Endothelial cell of umbilical vein (primary cell): ENCODE results near the gene NRF1. TPM values are rescaled to one million over a fixed set of nuclear protein-coding genes. Genes with fewer than 3 reads are reported as not detected.

ENCODE experiments used
- BruUV-seq: library from RNA; stranded (reverse); fragments of 400-500 nt; replicated peaks from 2 replicates; lab custom pipeline; 2021; lab: Mats Ljungman, UMichigan
- CTCF ChIA-PET: fragments of 300-600, 350-600 bp; sonication (Branson Sonifier 250); formaldehyde crosslinking; loops from one replicate; lab custom pipeline; 2021; ENCODE audit warnings: antibody characterized with exemption, inconsistent platforms; lab: Charles Lee
- POLR2A ChIA-PET: fragments of 300-600, 350-600 bp; sonication (Branson Sonifier 250); formaldehyde crosslinking; loops from one replicate; lab custom pipeline; 2021; ENCODE audit warnings: antibody characterized with exemption, inconsistent platforms; lab: Charles Lee
- DNase-seq: peaks from one replicate; pipeline ENCODE4 v3.0.0-alpha.2; 2011; ENCODE audit warnings: low read depth, low spot score
- FAIRE-seq: peaks from 2 replicates; lab custom pipeline; 2011; peaks lifted over from hg19 to GRCh38; lab: Jason Lieb, UNC
- H2AFZ ChIP-seq: 2 replicates; pipeline ENCODE4 v1.6.0; 2012; ENCODE audit warnings: low read depth, low read length, control low read depth, inconsistent platforms
- H3K27ac ChIP-seq: 2 replicates; pipeline ENCODE4 v1.5.1; 2011; ENCODE audit warnings: low read depth, mild to moderate bottlenecking, control low read depth, low read length, moderate library complexity; ENCODE audit not compliant: insufficient read depth
- H3K27me3 ChIP-seq, 2 experiments: 2 replicates each; pipeline versions ENCODE4 v1.6.0 to v1.6.1; 2011; ENCODE audit warnings: low read length in 2 of 2, mixed read lengths in 1 of 2; ENCODE audit not compliant: control insufficient read depth in 2 of 2, insufficient read depth in 2 of 2
- H3K36me3 ChIP-seq, 2 experiments: 2 replicates in 1 of 2; 3 replicates in 1 of 2; pipeline ENCODE4 v1.5.1; 2011; ENCODE audit warnings: low read length in 2 of 2, mild to moderate bottlenecking in 1 of 2, moderate library complexity in 1 of 2; ENCODE audit not compliant: control insufficient read depth in 2 of 2, insufficient read depth in 2 of 2; ENCODE audit errors: extremely low read depth in 1 of 2
- H3K4me1 ChIP-seq: 3 replicates; pipeline ENCODE4 v1.5.1; 2011; ENCODE audit warnings: mild to moderate bottlenecking, low read length; ENCODE audit not compliant: control insufficient read depth, insufficient read depth; ENCODE audit errors: extremely low read depth
- H3K4me2 ChIP-seq: 2 replicates; pipeline ENCODE4 v1.6.1; 2011; ENCODE audit warnings: low read length, control low read depth, mixed read lengths; ENCODE audit not compliant: insufficient read depth
- H3K4me3 ChIP-seq, 3 experiments: fragments of 200-600 bp in 1 of 3; sonication (generic), shearing (Covaris generic) in 1 of 3; replicated peaks in 1 of 3; 2 replicates each; pipeline ENCODE4 v1.5.1; 2011 to 2016; ENCODE audit warnings: control low read depth in 3 of 3, low read length in 3 of 3, mild to moderate bottlenecking in 2 of 3, inconsistent platforms in 1 of 3, low read depth in 1 of 3, moderate library complexity in 1 of 3; ENCODE audit not compliant: insufficient read depth in 1 of 3
- H3K79me2 ChIP-seq: 2 replicates; pipeline ENCODE4 v1.6.0; 2012; ENCODE audit warnings: low read length, inconsistent platforms; ENCODE audit not compliant: control insufficient read depth, insufficient read depth
- H3K9ac ChIP-seq: replicated peaks from 2 replicates; pipeline ENCODE3; 2011; ENCODE audit warnings: low read length, control low read depth; ENCODE audit not compliant: insufficient read depth; ENCODE audit errors: extremely low read depth
- H3K9me1 ChIP-seq: replicated peaks from 3 replicates; pipeline ENCODE4 v1.6.0; 2011; ENCODE audit warnings: mild to moderate bottlenecking, low read length; ENCODE audit not compliant: control insufficient read depth, insufficient read depth; ENCODE audit errors: extremely low read depth
- H3K9me3 ChIP-seq: replicated peaks from 2 replicates; pipeline ENCODE4 v1.5.1; 2012; ENCODE audit warnings: low read length, inconsistent platforms; ENCODE audit not compliant: control insufficient read depth, insufficient read depth
- H4K20me1 ChIP-seq: replicated peaks from 2 replicates; pipeline ENCODE3; 2011; ENCODE audit warnings: mild to moderate bottlenecking, low read length; ENCODE audit not compliant: control insufficient read depth, insufficient read depth; ENCODE audit errors: extremely low read depth
- EZH2 ChIP-seq: IDR thresholded peaks from 2 replicates; pipeline ENCODE4 v1.6.1; 2012; ENCODE audit warnings: borderline replicate concordance, low read depth, mild to moderate bottlenecking, moderate library complexity, low read length, inconsistent platforms; ENCODE audit not compliant: severe bottlenecking
- FOS ChIP-seq: IDR thresholded peaks from 2 replicates; pipeline ENCODE4 v1.6.1; 2011; ENCODE audit warnings: mild to moderate bottlenecking, low read length, moderate library complexity, borderline replicate concordance; ENCODE audit not compliant: insufficient read depth
- GATA2 ChIP-seq: IDR thresholded peaks from 2 replicates; pipeline ENCODE4 v1.7.0; 2011; ENCODE audit warnings: low read depth, mild to moderate bottlenecking, moderate library complexity, mixed read lengths, low read length; ENCODE audit not compliant: insufficient read length, insufficient read depth
- JUN ChIP-seq: IDR thresholded peaks from 2 replicates; pipeline ENCODE4 v1.6.1; 2011; ENCODE audit warnings: borderline replicate concordance, low read depth; ENCODE audit not compliant: insufficient read length, insufficient read depth
- MYC ChIP-seq: IDR thresholded peaks from one replicate; pipeline ENCODE4 v1.6.1; 2011; ENCODE audit warnings: mild to moderate bottlenecking, low read depth, low read length
- POLR2A ChIP-seq: IDR thresholded peaks from 2 replicates; pipeline ENCODE4 v1.6.1; 2012; ENCODE audit warnings: low read depth, mild to moderate bottlenecking, control low read depth, low read length
- POLR2AphosphoS5 ChIP-seq: IDR thresholded peaks from 2 replicates; pipeline ENCODE4 v1.6.1; 2012; ENCODE audit warnings: low read depth, mild to moderate bottlenecking, control low read depth, low read length, moderate library complexity; ENCODE audit not compliant: insufficient read depth
- dilution Hi-C: fragments of 300-500 bp; cut with MboI; formaldehyde crosslinking; loops from one replicate; pipeline ENCODE4 v1.15.0; 2019; ENCODE audit warnings: low sequenced_read_pairs; ENCODE audit not compliant: extremely low pct_ligation_motif_present
- intact Hi-C: fragments of 100-400 bp; cut with micrococcal nuclease; formaldehyde crosslinking; loops from one replicate; pipeline ENCODE4 v1.10.0; 2022
- polyA plus RNA-seq, 4 experiments: library from polyadenylated mRNA; depleted of rRNA in 3 of 4; stranded (reverse) in 3 of 4; unstranded in 1 of 4; fragments of >200 nt; gene quantifications; 2 replicates each; pipeline versions ENCODE4 v1.2.1 to v1.2.3, GENCODE V29; 2011 to 2012; ENCODE audit warnings: missing spikeins in 1 of 4
- total RNA-seq: library from RNA; stranded (reverse); gene quantifications from 2 replicates; pipeline ENCODE4 v1.2.3, GENCODE V29; 2021
- TF ChIP-seq, protein P1 (sequence below): IDR thresholded peaks from 2 replicates; pipeline ENCODE4 v1.6.1; 2011; ENCODE audit not compliant: insufficient read depth, insufficient read length
- TF ChIP-seq, protein P2 (sequence below), 2 donors: IDR thresholded peaks; 1 replicate in 1 of 2; 2 replicates in 1 of 2; pipeline ENCODE4 v1.5.1; 2011; ENCODE audit warnings: low read length in 2 of 2, mild to moderate bottlenecking in 2 of 2, moderate library complexity in 2 of 2, control low read depth in 1 of 2, inconsistent platforms in 1 of 2, low read depth in 1 of 2; ENCODE audit not compliant: insufficient read depth in 1 of 2; ENCODE audit errors: extremely low read depth in 1 of 2

Gene NRF1
- total and polyA plus RNA-seq, 2 donors (not counting 3 experiments of a cell fraction or from before 2014, with no cell fraction given), result 14.6 to 20.3 TPM

DNA sequence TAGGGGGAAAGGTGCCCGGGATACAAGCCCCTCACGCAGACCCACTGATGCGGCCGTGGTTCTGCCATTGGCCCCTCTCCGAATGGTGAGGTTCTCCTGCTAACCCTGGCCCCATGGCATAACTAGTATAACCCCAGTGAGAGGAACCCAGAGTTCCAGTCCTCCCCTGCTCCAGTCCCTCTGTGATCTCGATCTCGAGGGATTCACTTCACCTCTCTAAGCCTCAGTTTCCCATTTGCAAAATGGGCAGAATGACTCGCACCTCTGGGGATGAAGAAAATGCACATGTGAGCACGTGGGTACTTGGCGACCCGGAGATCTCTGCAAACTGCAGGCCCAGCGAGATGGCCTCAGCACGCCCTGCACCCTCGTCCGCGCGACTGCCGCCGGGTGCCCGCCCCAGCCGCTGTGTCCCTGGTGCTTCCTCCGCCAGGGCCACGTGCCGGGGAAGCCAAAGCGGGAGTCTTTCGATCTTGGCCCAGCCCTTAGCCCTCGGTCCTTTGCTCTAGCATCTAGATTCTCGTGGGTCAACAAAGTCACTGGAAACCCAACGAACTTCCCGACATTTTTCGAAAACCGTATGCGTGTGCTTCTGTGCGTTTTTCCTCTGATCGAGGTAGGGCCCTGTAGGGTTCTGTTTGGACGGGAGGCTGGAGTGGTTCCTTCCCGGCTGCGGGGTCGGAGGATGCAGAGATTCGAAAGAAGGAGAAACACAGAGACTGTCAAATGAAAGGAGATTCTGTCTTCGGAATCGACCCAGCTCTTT is 171.5 kb downstream of the NRF1 start:
- FAIRE-seq, result peak; percentile 54
- H3K36me3 ChIP-seq, result no peaks in the 10 kb centered on the region
- H3K27ac ChIP-seq, result no peak overlapping the region
- H3K4me3 ChIP-seq, result no peak overlapping the region
- no peak overlapping the region for H2AFZ ChIP-seq
- dilution Hi-C loops (no loop called here), intact Hi-C loops (no loop called here)
- ChIA-PET CTCF (no interaction called here), POLR2A (no interaction called here)
- H3K9me1 ChIP-seq, result no peaks in the 10 kb centered on the region
- H3K9ac ChIP-seq, result no peak overlapping the region
- no peaks in the 10 kb centered on the region for H3K9me3 ChIP-seq
- DNase-seq, result peak; percentile 11
- H3K4me2 ChIP-seq, result no peak overlapping the region
- no peaks in the 10 kb centered on the region for H3K79me2 ChIP-seq
- no peaks in the 10 kb centered on the region for H4K20me1 ChIP-seq
- no peaks in the 10 kb centered on the region for H3K4me1 ChIP-seq
- H3K27me3 ChIP-seq, result peaks cover 76 to 94% of the 10 kb centered on the region in 2 experiments
- BruUV-seq, result no TSS peak
- TF ChIP-seq FOS (no peak), POLR2A (no peak), EZH2 (peak; percentile 79)

DNA sequence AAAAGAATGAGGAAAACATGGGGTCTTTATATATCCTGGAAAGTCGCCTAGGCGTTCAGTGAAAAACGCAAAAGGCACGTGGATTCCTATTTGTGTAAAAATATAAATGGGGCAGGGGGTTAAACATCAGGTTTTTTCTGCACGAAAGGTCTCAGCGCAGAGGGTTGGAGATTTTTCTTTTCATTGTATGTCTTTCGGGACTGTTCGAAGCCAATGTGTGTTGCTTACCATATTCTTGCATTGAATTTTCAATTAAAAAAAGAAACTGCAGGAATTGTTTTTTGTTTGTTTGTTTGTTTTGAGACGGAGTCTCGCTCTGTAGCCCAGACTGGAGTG is 172.0 kb downstream of the NRF1 start:
- intact Hi-C loops (no loop called here), dilution Hi-C loops (no loop called here)
- H3K4me3 ChIP-seq, result no peak overlapping the region
- BruUV-seq, result no TSS peak
- no peaks in the 10 kb centered on the region for H4K20me1 ChIP-seq
- no peaks in the 10 kb centered on the region for H3K4me1 ChIP-seq
- no peak overlapping the region for H2AFZ ChIP-seq
- H3K9me3 ChIP-seq, result no peaks in the 10 kb centered on the region
- no peak overlapping the region for H3K4me2 ChIP-seq
- POLR2A ChIA-PET, result no interaction called here
- no peak for DNase-seq
- H3K9ac ChIP-seq, result no peak overlapping the region
- CTCF ChIA-PET, result no interaction called here
- H3K36me3 ChIP-seq, result no peaks in the 10 kb centered on the region
- no peak overlapping the region for H3K27ac ChIP-seq
- no peaks in the 10 kb centered on the region for H3K9me1 ChIP-seq
- H3K27me3 ChIP-seq, result peaks cover 73 to 88% of the 10 kb centered on the region in 2 experiments
- FAIRE-seq, result peak; percentile 21
- H3K79me2 ChIP-seq, result no peaks in the 10 kb centered on the region
- no peak for TF ChIP-seq FOS
- no peak for TF ChIP-seq JUN
- TF ChIP-seq POLR2A, result no peak
- TF ChIP-seq, protein P1, sequence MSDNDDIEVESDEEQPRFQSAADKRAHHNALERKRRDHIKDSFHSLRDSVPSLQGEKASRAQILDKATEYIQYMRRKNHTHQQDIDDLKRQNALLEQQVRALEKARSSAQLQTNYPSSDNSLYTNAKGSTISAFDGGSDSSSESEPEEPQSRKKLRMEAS, result no peak
- no peak for TF ChIP-seq POLR2AphosphoS5
- TF ChIP-seq GATA2, result no peak
- no peak for TF ChIP-seq EZH2
- no peak for TF ChIP-seq MYC
- TF ChIP-seq, protein P2, sequence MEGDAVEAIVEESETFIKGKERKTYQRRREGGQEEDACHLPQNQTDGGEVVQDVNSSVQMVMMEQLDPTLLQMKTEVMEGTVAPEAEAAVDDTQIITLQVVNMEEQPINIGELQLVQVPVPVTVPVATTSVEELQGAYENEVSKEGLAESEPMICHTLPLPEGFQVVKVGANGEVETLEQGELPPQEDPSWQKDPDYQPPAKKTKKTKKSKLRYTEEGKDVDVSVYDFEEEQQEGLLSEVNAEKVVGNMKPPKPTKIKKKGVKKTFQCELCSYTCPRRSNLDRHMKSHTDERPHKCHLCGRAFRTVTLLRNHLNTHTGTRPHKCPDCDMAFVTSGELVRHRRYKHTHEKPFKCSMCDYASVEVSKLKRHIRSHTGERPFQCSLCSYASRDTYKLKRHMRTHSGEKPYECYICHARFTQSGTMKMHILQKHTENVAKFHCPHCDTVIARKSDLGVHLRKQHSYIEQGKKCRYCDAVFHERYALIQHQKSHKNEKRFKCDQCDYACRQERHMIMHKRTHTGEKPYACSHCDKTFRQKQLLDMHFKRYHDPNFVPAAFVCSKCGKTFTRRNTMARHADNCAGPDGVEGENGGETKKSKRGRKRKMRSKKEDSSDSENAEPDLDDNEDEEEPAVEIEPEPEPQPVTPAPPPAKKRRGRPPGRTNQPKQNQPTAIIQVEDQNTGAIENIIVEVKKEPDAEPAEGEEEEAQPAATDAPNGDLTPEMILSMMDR (IDR thresholded peaks at IDR 0.05; ENCODE audit: extremely low read depth in 1 of 2, insufficient read depth in 1 of 2, low read depth in 1 of 2, low read length in 2 of 2), result no peak
